BLaER1 (cell line): ENCODE results near the gene NCOA6.

Source experiments
- H3K27ac ChIP-seq: shearing (Covaris generic); formaldehyde crosslinking; 2 replicates; pipeline ENCODE4 v1.8.1; 2022
- H3K27me3 ChIP-seq: shearing (Covaris generic); formaldehyde crosslinking; 2 replicates; pipeline ENCODE4 v1.8.1; 2022
- H3K36me3 ChIP-seq: shearing (Covaris generic); formaldehyde crosslinking; 2 replicates; pipeline ENCODE4 v1.8.1; 2022
- H3K4me1 ChIP-seq: shearing (Covaris generic); formaldehyde crosslinking; 2 replicates; pipeline ENCODE4 v1.8.1; 2022
- H3K4me2 ChIP-seq: shearing (Covaris generic); formaldehyde crosslinking; 2 replicates; pipeline ENCODE4 v1.8.1; 2022
- H3K4me3 ChIP-seq: shearing (Covaris generic); formaldehyde crosslinking; 2 replicates; pipeline ENCODE4 v1.8.1; 2022
- H3K9ac ChIP-seq: shearing (Covaris generic); formaldehyde crosslinking; 2 replicates; pipeline ENCODE4 v1.8.1; 2022
- H3K9me3 ChIP-seq: shearing (Covaris generic); formaldehyde crosslinking; 2 replicates; pipeline ENCODE4 v1.8.1; 2022
- H4K20me1 ChIP-seq: shearing (Covaris generic); formaldehyde crosslinking; 2 replicates; pipeline ENCODE4 v1.8.1; 2022
- Cebpa-rat ChIP-seq: shearing (Covaris generic); IDR thresholded peaks from 2 replicates; pipeline ENCODE4 v1.8.1; 2022

Gene NCOA6

GRCh38 chr20:34693414-34693813 is 132.0 kb downstream of the NCOA6 start:
- Histone ChIP-seq H3K36me3 (no peaks in the 10 kb centered on the region), H3K27me3 (no peaks in the 10 kb centered on the region), H3K9ac (no peak overlapping the region), H3K4me2 (no peak overlapping the region), H3K27ac (no peak overlapping the region), H3K4me1 (no peaks in the 10 kb centered on the region), H3K9me3 (no peaks in the 10 kb centered on the region), H4K20me1 (no peaks in the 10 kb centered on the region), H3K4me3 (no peak overlapping the region)
- TF ChIP-seq Cebpa-rat: no peak

GRCh38 chr20:34691838-34692237 is 133.6 kb downstream of the NCOA6 start:
- Histone ChIP-seq H3K4me3 (no peak overlapping the region), H3K27me3 (no peaks in the 10 kb centered on the region), H3K4me1 (no peaks in the 10 kb centered on the region), H3K27ac (no peak overlapping the region), H3K9ac (no peak overlapping the region), H3K36me3 (no peaks in the 10 kb centered on the region), H3K4me2 (no peak overlapping the region), H4K20me1 (no peaks in the 10 kb centered on the region), H3K9me3 (no peaks in the 10 kb centered on the region)
- no peak for TF ChIP-seq Cebpa-rat

- Histone ChIP-seq H3K36me3 (no peaks in the 10 kb centered on the region), H3K9ac (no peak overlapping the region), H4K20me1 (no peaks in the 10 kb centered on the region), H3K27me3 (no peaks in the 10 kb centered on the region), H3K27ac (no peak overlapping the region), H3K9me3 (no peaks in the 10 kb centered on the region), H3K4me2 (no peak overlapping the region), H3K4me3 (no peak overlapping the region), H3K4me1 (no peaks in the 10 kb centered on the region)
- no peak for TF ChIP-seq Cebpa-rat
Measured at GRCh38 chr20:34689486-34689885, 136.0 kb downstream of the NCOA6 start.

- H3K9ac ChIP-seq: no peak overlapping the region
- H3K36me3 ChIP-seq: no peaks in the 10 kb centered on the region
- no peaks in the 10 kb centered on the region for H4K20me1 ChIP-seq
- H3K27ac ChIP-seq: no peak overlapping the region
- no peak overlapping the region for H3K4me2 ChIP-seq
- no peaks in the 10 kb centered on the region for H3K9me3 ChIP-seq
- no peak for TF ChIP-seq Cebpa-rat
- no peaks in the 10 kb centered on the region for H3K27me3 ChIP-seq
- no peaks in the 10 kb centered on the region for H3K4me1 ChIP-seq
- H3K4me3 ChIP-seq: no peak overlapping the region
Measured at GRCh38 chr20:34683667-34684066, 141.8 kb downstream of the NCOA6 start.

- H3K27me3 ChIP-seq: no peaks in the 10 kb centered on the region
- H3K27ac ChIP-seq: no peak overlapping the region
- peaks cover 15% of the 10 kb centered on the region for H3K4me1 ChIP-seq
- TF ChIP-seq Cebpa-rat: peak; percentile 50; the same call in 1 of the 2 replicates
- no peak overlapping the region for H3K9ac ChIP-seq
- no peak overlapping the region for H3K4me3 ChIP-seq
- H3K4me2 ChIP-seq: no peak overlapping the region
- peaks cover 6% of the 10 kb centered on the region; the same call in 1 of the 2 replicates for H4K20me1 ChIP-seq
- no peaks in the 10 kb centered on the region for H3K36me3 ChIP-seq
- H3K9me3 ChIP-seq: no peaks in the 10 kb centered on the region
Measured at GRCh38 chr20:34680586-34681175, 144.8 kb downstream of the NCOA6 start.

GRCh38 chr20:34676642-34677373 is 148.6 kb downstream of the NCOA6 start, which contains the start of gene PIGU:
TSS of gene PIGU (minus strand) at chr20:34677092. CDS start at chr20:34677085, 7 bp downstream.
- no peak for TF ChIP-seq Cebpa-rat
- H3K4me2 ChIP-seq: peak within 1 kb of the TSS; percentile 94
- H3K9ac ChIP-seq: peak within 1 kb of the TSS; percentile 84
- no peaks in the 10 kb centered on the region for H3K9me3 ChIP-seq
- H3K36me3 ChIP-seq: no peaks in the 10 kb centered on the region
- no peaks in the 10 kb centered on the region for H3K27me3 ChIP-seq
- H3K27ac ChIP-seq: peak within 1 kb of the TSS; percentile 60
- peaks cover 24% of the 10 kb centered on the region for H3K4me1 ChIP-seq
- H3K4me3 ChIP-seq: peak within 1 kb of the TSS; percentile 76
- peaks cover 6% of the 10 kb centered on the region; the same call in 1 of the 2 replicates for H4K20me1 ChIP-seq

- Histone ChIP-seq H3K27me3 (no peaks in the 10 kb centered on the region), H4K20me1 (peaks cover 6% of the 10 kb centered on the region; the same call in 1 of the 2 replicates), H3K36me3 (no peaks in the 10 kb centered on the region), H3K27ac (peak overlapping the region; percentile 40; the same call in 1 of the 2 replicates), H3K4me3 (peak overlapping the region; percentile 76), H3K4me1 (peaks cover 24% of the 10 kb centered on the region), H3K4me2 (peak overlapping the region; percentile 94), H3K9ac (peak overlapping the region; percentile 84), H3K9me3 (no peaks in the 10 kb centered on the region)
- TF ChIP-seq Cebpa-rat: no peak
Measured at GRCh38 chr20:34675993-34676641, 149.3 kb downstream of the NCOA6 start.

GRCh38 chr20:34675561-34675960 is 149.9 kb downstream of the NCOA6 start:
- Histone ChIP-seq H3K27ac (no peak overlapping the region), H3K4me1 (peaks cover 24% of the 10 kb centered on the region), H3K27me3 (no peaks in the 10 kb centered on the region), H3K4me3 (peak overlapping the region; percentile 76; the same call in 1 of the 2 replicates), H3K36me3 (no peaks in the 10 kb centered on the region), H3K4me2 (peak overlapping the region; percentile 94), H3K9me3 (no peaks in the 10 kb centered on the region), H3K9ac (peak overlapping the region; percentile 84; the same call in 1 of the 2 replicates), H4K20me1 (peaks cover 6% of the 10 kb centered on the region; the same call in 1 of the 2 replicates)
- TF ChIP-seq Cebpa-rat: no peak

- no peak overlapping the region for H3K9ac ChIP-seq
- no peak overlapping the region for H3K4me2 ChIP-seq
- H3K9me3 ChIP-seq: peaks cover 11% of the 10 kb centered on the region; the same call in 1 of the 2 replicates
- H4K20me1 ChIP-seq: peaks cover 6% of the 10 kb centered on the region; the same call in 1 of the 2 replicates
- H3K36me3 ChIP-seq: no peaks in the 10 kb centered on the region
- H3K27me3 ChIP-seq: no peaks in the 10 kb centered on the region
- no peak overlapping the region for H3K4me3 ChIP-seq
- H3K4me1 ChIP-seq: peaks cover 24% of the 10 kb centered on the region
- H3K27ac ChIP-seq: no peak overlapping the region
- TF ChIP-seq Cebpa-rat: no peak
Measured at GRCh38 chr20:34673412-34673811, 152.0 kb downstream of the NCOA6 start.
